Measurements from ENCODE around the gene OR51A4.
"Not testable (repeated sequence)": the region's sequence is repeated elsewhere in the genome, so short reads cannot be mapped to it uniquely, and the experiment has no call there.

OR51A4 gene

GRCh38 chr11:4947505-4947904 lies at the start of gene OR51A4:
OR51A4 (minus strand) TSS chr11:4947605; CDS start chr11:4947100, 505 bp downstream.
- no peak for DNase-seq (ENCODE audit: low spot score)

DNA sequence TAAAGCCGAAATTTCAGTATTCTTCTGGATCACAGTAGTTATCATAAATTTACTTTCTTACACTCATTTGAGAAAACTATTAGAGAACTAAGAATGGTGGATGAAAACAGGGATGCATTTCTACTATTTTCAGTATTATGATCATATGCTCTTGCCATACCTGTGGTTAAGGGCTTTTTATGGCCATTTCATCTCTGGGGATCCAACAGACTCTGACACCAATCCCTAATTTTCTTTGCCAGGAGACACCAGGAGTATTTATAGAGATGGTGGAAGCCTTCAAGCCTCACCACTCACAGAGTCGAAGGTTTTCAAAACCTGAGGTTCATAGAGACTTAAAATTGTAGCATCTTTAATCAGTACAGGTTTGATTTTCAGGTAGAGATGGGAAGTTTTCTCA lies 47.1 kb upstream of the OR51A4 start, which contains the start of gene OR51L1:
Gene OR51L1, plus strand, starts transcription at position 301 of the 400 bp plus-strand sequence. CDS start 4,132 bp downstream, outside the sequence.
- no peak for DNase-seq (ENCODE audit: low spot score)

DNA sequence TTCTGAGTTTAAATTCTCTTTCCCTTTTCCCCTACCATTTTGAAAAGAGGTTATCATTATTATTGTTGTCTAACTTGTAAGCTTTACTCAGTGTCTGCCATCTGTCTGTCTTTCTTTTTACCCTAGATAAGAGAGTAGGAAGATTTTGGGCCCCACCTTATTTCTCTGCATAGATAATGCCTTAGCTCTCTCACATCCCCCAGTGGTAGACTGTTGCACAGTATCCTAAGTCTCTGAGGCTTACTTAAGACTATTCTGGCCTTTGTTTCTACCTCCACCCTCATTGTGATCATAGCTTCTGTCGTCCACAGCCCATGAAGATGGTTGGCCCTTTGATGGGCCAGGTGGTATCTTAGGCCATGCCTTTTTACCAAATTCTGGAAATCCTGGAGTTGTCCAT lies 43.7 kb upstream of the OR51A4 start:
- DNase-seq (ENCODE audit: low spot score) = no peak

DNA sequence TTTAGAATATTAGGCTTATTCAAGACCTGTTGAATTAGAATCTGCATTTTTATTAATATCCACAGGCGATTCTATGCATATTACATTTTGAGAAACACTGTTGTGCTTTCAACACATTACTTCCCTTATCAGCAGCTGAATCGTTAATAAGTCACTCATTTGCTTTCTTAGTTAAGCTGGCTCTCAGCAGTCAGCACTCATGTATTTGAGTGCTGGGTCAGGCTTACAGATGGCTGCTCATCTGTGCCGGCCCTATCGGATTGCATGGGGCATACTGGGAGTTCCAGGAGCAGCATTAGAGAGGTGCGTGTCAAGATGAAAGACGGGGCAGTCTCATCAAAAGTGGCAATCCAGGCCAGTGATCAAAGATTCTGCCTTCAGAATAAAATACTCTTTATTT lies 36.4 kb upstream of the OR51A4 start:
- DNase-seq (ENCODE audit: low spot score) = no peak

GRCh38 chr11:4982678-4983077 lies 35.3 kb upstream of the OR51A4 start:
- no peak for DNase-seq (ENCODE audit: low spot score)

DNA sequence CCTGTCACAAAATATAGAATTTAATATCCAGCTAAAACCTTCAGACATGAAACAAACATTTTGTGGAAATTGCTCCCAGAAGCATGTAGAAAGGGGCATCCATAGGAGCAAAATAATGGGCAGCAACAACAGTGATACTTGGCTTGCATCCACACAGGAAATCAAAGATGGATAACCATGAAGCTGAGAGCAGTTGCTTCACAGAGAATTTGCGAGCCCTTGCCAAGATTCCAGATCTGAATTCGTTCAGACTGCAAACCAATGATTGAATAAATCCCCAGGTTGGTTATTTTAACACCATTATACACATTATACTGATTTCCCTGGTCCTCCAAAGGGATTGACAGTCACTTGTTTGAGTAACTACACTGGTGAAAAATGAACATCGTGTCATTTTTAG lies 31.6 kb upstream of the OR51A4 start:
- no peak for DNase-seq (ENCODE audit: low spot score)

DNA sequence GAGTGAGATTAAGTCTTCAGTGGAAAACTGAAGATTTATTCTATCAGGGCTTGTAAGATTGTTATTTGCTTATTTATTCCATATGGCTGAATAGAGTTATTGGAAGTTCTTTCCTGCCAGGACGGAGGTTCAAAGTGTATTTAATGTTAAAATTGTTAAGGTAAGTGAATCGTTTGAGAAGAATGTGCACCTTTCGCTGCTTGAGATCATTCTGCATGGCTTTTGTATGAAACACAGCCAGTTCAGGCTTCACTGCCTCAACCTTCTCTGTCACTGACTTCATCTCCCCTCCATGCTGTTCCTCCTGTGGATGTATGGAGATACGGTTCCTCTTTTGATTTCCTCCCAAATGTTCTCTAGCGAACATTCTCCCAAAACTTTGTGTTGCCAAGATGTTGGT lies 28.0 kb upstream of the OR51A4 start:
- no peak for DNase-seq (ENCODE audit: low spot score)

GRCh38 chr11:4962816-4963215 lies 15.4 kb upstream of the OR51A4 start:
- DNase-seq (ENCODE audit: low spot score) = no peak

DNA sequence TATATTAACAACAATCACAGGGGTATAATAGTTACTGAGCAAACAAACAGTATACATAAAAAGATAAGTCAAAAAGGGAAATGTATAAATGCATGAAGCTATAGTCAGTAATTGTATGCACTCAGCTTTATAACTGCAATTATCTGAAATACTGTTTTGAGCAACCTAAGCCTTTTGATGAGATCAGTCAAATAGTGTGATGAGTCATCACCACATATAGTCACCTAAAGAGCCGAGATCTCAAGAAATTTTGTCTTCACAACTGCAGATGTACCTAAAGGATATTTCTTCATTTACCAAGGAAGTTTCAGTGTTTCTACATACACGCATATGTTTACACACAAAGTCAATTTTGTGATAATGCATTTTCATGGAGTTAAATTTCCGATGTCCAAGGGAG lies 13.5 kb upstream of the OR51A4 start:
- no peak for DNase-seq (ENCODE audit: low spot score)

DNA sequence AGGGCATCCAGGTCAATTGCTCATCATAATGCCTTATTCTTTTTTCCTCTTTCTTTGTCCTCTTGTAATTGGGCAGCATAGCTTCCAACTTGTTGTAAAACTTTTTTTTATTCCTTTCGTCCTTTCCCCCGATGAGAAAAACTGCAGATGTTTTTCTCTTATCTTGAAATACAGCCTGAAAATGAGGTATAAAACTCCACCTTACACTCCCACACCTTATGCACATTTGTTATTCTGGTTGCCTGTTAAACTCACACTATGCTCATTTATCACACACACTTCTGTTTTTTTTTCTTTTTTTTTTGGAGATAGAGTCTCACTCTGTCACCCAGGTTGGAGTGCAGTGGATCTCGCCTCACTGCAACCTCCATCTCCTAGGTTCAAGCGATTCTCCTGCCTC lies 10.0 kb upstream of the OR51A4 start:
- DNase-seq (ENCODE audit: low spot score) = no peak

- not testable (repeated sequence) for DNase-seq (ENCODE audit: low spot score)
These were observed 8.2 kb upstream of the OR51A4 start, which contains the start of gene OR51A2 for GRCh38 chr11:4955613-4956012. OR51A2 (minus strand) TSS chr11:4955713; CDS start chr11:4955713, 0 bp downstream.

DNA sequence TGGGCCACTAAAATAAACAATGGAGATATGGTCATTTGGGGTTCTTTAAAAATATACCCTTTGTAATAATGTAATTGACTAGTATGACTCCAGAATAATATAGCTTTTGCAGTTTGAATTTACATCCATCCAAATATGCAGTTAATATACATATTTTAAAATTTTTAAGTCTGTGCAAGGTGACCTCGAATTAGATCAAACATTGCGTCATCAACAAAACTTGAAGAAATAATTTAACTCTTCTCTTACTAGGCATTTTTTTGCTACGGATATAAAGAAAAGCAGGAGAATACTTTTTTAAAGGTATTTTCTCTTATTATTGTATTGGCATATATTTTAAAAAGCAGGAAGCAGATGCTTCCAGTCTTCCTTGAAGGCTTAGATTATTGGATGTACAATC lies 10.7 kb downstream of the OR51A4 start:
- no peak for DNase-seq (ENCODE audit: low spot score)

DNA sequence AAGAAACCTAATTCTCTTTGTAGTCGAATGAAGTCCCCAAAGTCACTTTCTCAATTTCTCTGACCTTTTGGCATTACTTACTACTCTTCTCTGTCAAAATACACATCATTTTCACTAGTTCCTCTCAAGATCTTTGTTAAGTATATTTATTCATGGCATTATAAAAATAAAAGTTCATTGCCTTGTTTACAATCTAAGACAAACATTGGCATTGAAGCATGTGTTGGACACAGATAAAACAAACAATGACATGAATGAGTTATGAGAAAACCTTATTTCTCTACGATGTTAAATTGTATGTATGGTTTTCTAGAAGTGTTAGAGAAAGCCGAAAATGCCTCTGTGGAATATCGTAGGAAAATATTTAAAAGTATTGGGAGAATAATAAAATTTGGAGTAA lies 14.7 kb downstream of the OR51A4 start:
- DNase-seq (ENCODE audit: low spot score) = no peak

GRCh38 chr11:4926608-4927007 lies 20.8 kb downstream of the OR51A4 start:
- DNase-seq (ENCODE audit: low spot score) = no peak

DNA sequence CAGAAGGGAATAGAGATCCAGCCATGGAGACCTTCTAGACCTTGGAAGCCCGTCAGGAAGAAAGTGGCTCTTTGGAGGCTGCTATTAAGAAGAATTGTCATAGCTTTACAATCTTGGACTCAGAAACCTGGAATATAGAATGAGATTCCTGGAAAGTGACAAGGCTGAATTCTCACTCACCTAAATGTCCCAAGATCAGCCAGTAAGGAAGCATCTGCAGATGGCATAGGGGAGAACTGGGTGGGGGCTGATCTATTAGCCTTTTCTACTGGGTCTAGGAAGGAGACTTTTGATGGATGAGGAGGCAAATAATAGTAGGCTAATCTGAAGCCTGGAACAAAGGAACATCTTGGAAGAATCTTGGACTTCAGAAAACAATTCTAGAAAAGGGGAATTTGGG lies 23.2 kb downstream of the OR51A4 start, which contains the start of gene OR51G1:
Gene OR51G1, minus strand, starts transcription at position 101 of the 400 bp plus-strand sequence. Its CDS starts 0 bp downstream, at position 101.
- no peak for DNase-seq (ENCODE audit: low spot score)

GRCh38 chr11:4922304-4922703 lies 25.1 kb downstream of the OR51A4 start:
- DNase-seq (ENCODE audit: low spot score) = no peak

DNA sequence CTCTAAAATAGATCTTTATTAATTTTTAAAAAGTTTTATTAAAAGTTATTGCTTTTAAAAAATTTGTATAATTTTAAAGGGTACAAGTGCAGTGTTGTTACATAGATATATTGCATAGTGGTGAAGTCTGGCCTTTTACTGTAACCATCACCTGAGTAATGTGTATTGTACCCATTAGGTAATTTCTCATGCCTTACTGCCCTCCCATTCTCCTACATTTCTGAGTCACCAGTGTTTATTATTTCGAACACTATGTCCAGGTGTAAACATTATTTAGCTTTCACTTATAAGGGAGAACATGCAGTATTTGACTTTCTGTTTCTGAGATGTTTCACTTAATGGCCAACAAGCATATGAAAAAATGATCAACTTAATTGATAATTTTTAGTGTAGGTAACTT lies 25.6 kb downstream of the OR51A4 start:
- DNase-seq (ENCODE audit: low spot score) = no peak

DNA sequence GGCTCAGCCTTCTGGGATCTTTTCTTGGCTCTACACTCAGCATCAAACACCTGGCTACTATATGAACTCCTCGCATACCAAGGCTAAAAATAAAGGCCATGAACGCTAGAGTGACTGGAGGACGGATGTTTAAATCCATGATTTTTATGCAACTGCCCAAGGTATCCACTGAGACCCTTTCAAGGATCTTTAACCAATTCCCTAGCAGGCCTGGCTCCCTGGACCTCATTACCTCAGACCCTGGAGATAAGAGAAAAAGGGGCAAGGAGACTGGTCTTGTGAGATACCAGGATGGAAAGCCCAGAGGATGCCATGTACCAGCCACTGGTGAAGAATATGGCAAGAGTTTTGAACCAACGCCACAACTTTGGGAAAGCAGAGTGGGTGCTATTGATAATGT lies 28.2 kb downstream of the OR51A4 start, which contains the start of gene OR51G2:
Gene OR51G2, minus strand, starts transcription at position 101 of the 400 bp plus-strand sequence. CDS start 3,687 bp downstream, outside the sequence.
- no peak for DNase-seq (ENCODE audit: low spot score)

DNA sequence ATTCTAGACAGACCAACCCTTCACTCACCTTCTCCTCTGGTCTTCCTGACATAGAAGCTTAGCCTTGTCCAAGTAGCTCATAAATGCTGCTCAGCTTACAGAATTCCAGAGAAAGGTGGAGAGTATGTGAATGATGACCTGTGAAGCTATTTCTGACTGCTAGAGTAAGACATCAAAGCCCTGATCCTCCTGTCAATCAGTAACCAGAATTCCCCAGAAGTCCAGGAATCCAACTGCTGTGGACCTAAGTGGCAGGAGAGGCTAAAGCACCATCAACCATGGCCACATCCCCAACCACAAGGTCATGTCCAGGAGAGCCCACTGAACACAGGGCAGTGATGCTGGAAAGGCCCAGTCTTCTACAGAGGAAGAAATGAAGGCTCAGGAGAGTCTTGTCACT lies 30.8 kb downstream of the OR51A4 start:
- no peak for DNase-seq (ENCODE audit: low spot score)

- no peak for DNase-seq (ENCODE audit: low spot score)
These were observed 43.9 kb downstream of the OR51A4 start, which contains the start of gene OR51A7 for GRCh38 chr11:4903484-4903883. OR51A7 (plus strand) TSS chr11:4903783; CDS start chr11:4907370, 3,587 bp downstream.

Measured in hematopoietic multipotent progenitor cell treated with erythropoietin and hydrocortisone succinate and interleukin-3 and kit ligand, for 17 days (in vitro differentiated cells).